Gastrocnemius medialis (tissue), 4 donors: ENCODE data around the gene DIO3. TPM values are rescaled to one million over a fixed set of nuclear protein-coding genes. Genes with fewer than 3 reads are reported as not detected.

Experiments
- ATAC-seq, 2 donors: fragments of 150-250 bp; one replicate each; pipeline ENCODE4 v1.9.1; 2016
- DNase-seq, 2 donors: peaks; one replicate each; pipeline ENCODE4 v3.0.0-alpha.2; 2019
- H3K27ac ChIP-seq, 4 donors: fragments of 200-600 bp; sonication (generic); 1 replicate in 1 of 4; 2 replicates in 3 of 4; pipeline ENCODE4 v1.5.1; 2016 to 2018; ENCODE audit warnings: mild to moderate bottlenecking in 2 of 4, moderate library complexity in 1 of 4
- H3K27me3 ChIP-seq, 3 donors: fragments of 200-600 bp; sonication (generic) in 2 of 3; 1 replicate in 1 of 3; 2 replicates in 2 of 3; pipeline versions ENCODE4 v1.5.1 to v1.6.0; 2016 to 2019; ENCODE audit warnings: mild to moderate bottlenecking in 1 of 3, moderate library complexity in 1 of 3
- H3K36me3 ChIP-seq, 2 donors: fragments of 200-600 bp; sonication (generic) in 1 of 2; one replicate each; pipeline ENCODE4 v1.5.1; 2017 to 2018
- H3K4me1 ChIP-seq, 2 donors: fragments of 200-600 bp; sonication (generic) in 1 of 2; one replicate each; pipeline ENCODE4 v1.5.1; 2016 to 2017; ENCODE audit warnings: mild to moderate bottlenecking in 2 of 2
- H3K4me3 ChIP-seq, 4 donors: fragments of 200-600 bp; sonication (generic) in 3 of 4; 1 replicate in 1 of 4; 2 replicates in 3 of 4; pipeline ENCODE4 v1.5.1; 2016 to 2019; ENCODE audit warnings: mild to moderate bottlenecking in 2 of 4
- H3K9me3 ChIP-seq, 3 donors: fragments of 200-600 bp; sonication (generic) in 2 of 3; 1 replicate in 1 of 3; 2 replicates in 2 of 3; pipeline ENCODE4 v1.5.1; 2016 to 2019
- CTCF ChIP-seq, 5 experiments: fragments of 450-650 bp in 3 of 5; fragments of 200-600 bp in 2 of 5; sonication (generic) in 2 of 5; IDR thresholded peaks in 4 of 5; conservative IDR thresholded peaks in 1 of 5; 1 replicate in 4 of 5; 2 replicates in 1 of 5; pipeline ENCODE4 v1.5.1; 2016 to 2019; ENCODE audit warnings: antibody characterized with exemption in 5 of 5, mild to moderate bottlenecking in 3 of 5, moderate library complexity in 3 of 5
- POLR2A ChIP-seq, 2 donors: fragments of 450-650 bp; IDR thresholded peaks; one replicate each; pipeline ENCODE4 v1.6.1; 2017; ENCODE audit warnings: antibody characterized with exemption in 2 of 2, mild to moderate bottlenecking in 2 of 2, moderate library complexity in 2 of 2
- in situ Hi-C, 4 donors: fragments of 200-750 bp; cut with MboI; loops; one replicate each; pipeline versions ENCODE4 v1.15.0 to v1.8.0; 2017; ENCODE audit warnings: low sequenced_read_pairs in 4 of 4
- intact Hi-C: fragments of 100-400 bp; cut with DNase I; formaldehyde crosslinking; loops from one replicate; pipeline ENCODE4 v1.15.1; 2023; ENCODE audit warnings: low total_unique reads
- total RNA-seq, 4 donors: library from RNA; depleted of rRNA; stranded (reverse); fragments of >200 nt; gene quantifications; one replicate each; pipeline versions ENCODE4 v1.1.0 to v1.2.3, GENCODE V29; 2016

The DIO3 gene
- total RNA-seq, 4 donors from 2014 or later, result 1.0 to 2.3 (median 1.0) TPM; not detected in 1

- intact Hi-C loops (no loop called here), in situ Hi-C loops (no loop called here)
- DNase-seq, result no peak
- Histone ChIP-seq H3K27ac (no peak overlapping the region), H3K27me3 (no peaks in the 10 kb centered on the region), H3K4me3 (no peak overlapping the region), H3K4me1 (no peaks in the 10 kb centered on the region), H3K9me3 (no peaks in the 10 kb centered on the region), H3K36me3 (no peaks in the 10 kb centered on the region)
- no peak for ATAC-seq
- TF ChIP-seq POLR2A (IDR thresholded peaks at IDR 0.05) (no peak), CTCF (IDR thresholded peaks at IDR 0.05 in 4 of 5, conservative IDR thresholded peaks at IDR 0.05 in 1 of 5) (no peak)
Measured at GRCh38 chr14:101516401-101516800, 44.9 kb upstream of the DIO3 start.

GRCh38 chr14:101518611-101519473 lies 42.5 kb upstream of the DIO3 start:
- Histone ChIP-seq H3K9me3 (no peaks in the 10 kb centered on the region), H3K4me3 (no peak overlapping the region), H3K4me1 (no peaks in the 10 kb centered on the region), H3K27me3 (no peaks in the 10 kb centered on the region), H3K36me3 (no peaks in the 10 kb centered on the region), H3K27ac (peak overlapping the region; percentile 38 to 56 (median 53))
- no peak for TF ChIP-seq CTCF (IDR thresholded peaks at IDR 0.05 in 4 of 5, conservative IDR thresholded peaks at IDR 0.05 in 1 of 5)
- peak in 1 of 2 donors; percentile 20 for TF ChIP-seq POLR2A (IDR thresholded peaks at IDR 0.05)
- peak; percentile 41 to 72 for DNase-seq
- peak; percentile 59 to 64 for ATAC-seq
- in situ Hi-C loops, result no loop called here
- intact Hi-C loops, result no loop called here

GRCh38 chr14:101520621-101521472 lies 40.4 kb upstream of the DIO3 start:
- ATAC-seq (peak; percentile 66 to 70), DNase-seq (peak; percentile 41 to 63)
- no peak overlapping the region for H3K4me3 ChIP-seq
- peak overlapping the region; percentile 27 to 62 (median 41) for H3K27ac ChIP-seq
- no peaks in the 10 kb centered on the region for H3K27me3 ChIP-seq
- no peaks in the 10 kb centered on the region for H3K4me1 ChIP-seq
- no peaks in the 10 kb centered on the region for H3K9me3 ChIP-seq
- in situ Hi-C loops (no loop called here), intact Hi-C loops (no loop called here)
- TF ChIP-seq CTCF (IDR thresholded peaks at IDR 0.05 in 4 of 5, conservative IDR thresholded peaks at IDR 0.05 in 1 of 5) (no peak), POLR2A (IDR thresholded peaks at IDR 0.05) (no peak)
- no peaks in the 10 kb centered on the region for H3K36me3 ChIP-seq

GRCh38 chr14:101521473-101521915 lies 39.8 kb upstream of the DIO3 start:
- ATAC-seq (no peak), DNase-seq (no peak)
- Histone ChIP-seq H3K4me1 (no peaks in the 10 kb centered on the region), H3K27me3 (no peaks in the 10 kb centered on the region), H3K36me3 (no peaks in the 10 kb centered on the region), H3K4me3 (no peak overlapping the region), H3K9me3 (no peaks in the 10 kb centered on the region), H3K27ac (peak overlapping the region in 1 of 4 donors; percentile 31)
- in situ Hi-C loops (no loop called here), intact Hi-C loops (no loop called here)
- TF ChIP-seq POLR2A (IDR thresholded peaks at IDR 0.05) (no peak), CTCF (IDR thresholded peaks at IDR 0.05 in 4 of 5, conservative IDR thresholded peaks at IDR 0.05 in 1 of 5) (no peak)
